A549 (cell line): ENCODE data around the gene C11orf21.

ENCODE experiments used
- BHLHE40 ChIP-seq: IDR thresholded peaks from 2 replicates; pipeline ENCODE4 v1.6.1; 2012; ENCODE audit warnings: low read depth, low read length, inconsistent platforms
- CEBPB ChIP-seq, 2 experiments: fragments of >200 bp in 1 of 2; sonication (Bioruptor Twin) in 1 of 2; formaldehyde crosslinking in 1 of 2; IDR thresholded peaks; 2 replicates each; pipeline ENCODE4 v1.6.1; 2012 to 2016
- CTCF ChIP-seq: fragments of >200 bp; sonication (Bioruptor Twin); formaldehyde crosslinking; IDR thresholded peaks from 3 replicates; pipeline ENCODE4 v1.5.1; 2016
- EP300 ChIP-seq, 2 experiments: fragments of >200 bp; sonication (Bioruptor Twin); formaldehyde crosslinking; IDR thresholded peaks; 2 replicates in 1 of 2; 3 replicates in 1 of 2; pipeline ENCODE4 v1.6.1; 2016 to 2017
- MAFK ChIP-seq: fragments of 450-650 bp; IDR thresholded peaks from 2 replicates; pipeline ENCODE4 v1.6.1; 2014; ENCODE audit not compliant: partially characterized antibody
- POLR2A ChIP-seq: IDR thresholded peaks from 2 replicates; pipeline ENCODE4 v1.6.1; 2012; ENCODE audit warnings: mild to moderate bottlenecking, low read length
- RCOR1 ChIP-seq: fragments of 150-350 bp; IDR thresholded peaks from 2 replicates; pipeline ENCODE4 v1.6.1; 2014; ENCODE audit warnings: antibody characterized with exemption, low read length, low read depth
- ZSCAN20 ChIP-seq: fragments of 250-450 bp; sonication (Bioruptor Pico); IDR thresholded peaks from 2 replicates; pipeline ENCODE4 v1.8.0; 2022; ENCODE audit warnings: mild to moderate bottlenecking, moderate library complexity
- TF ChIP-seq, protein P1 (sequence below): fragments of 150-350 bp; IDR thresholded peaks from 2 replicates; pipeline ENCODE4 v1.6.1; 2014; ENCODE audit warnings: low read depth, mild to moderate bottlenecking, low read length
- TF ChIP-seq, protein P2 (sequence below): IDR thresholded peaks from 2 replicates; pipeline ENCODE4 v1.6.1; 2012
- TF ChIP-seq, protein P3 (sequence below): fragments of 200-600 bp; sonication (generic); IDR thresholded peaks from 2 replicates; pipeline ENCODE4 v1.6.1; 2016; ENCODE audit warnings: antibody characterized with exemption, mild to moderate bottlenecking, moderate library complexity
- TF ChIP-seq, protein P4 (sequence below): fragments of 450-650 bp; IDR thresholded peaks from 2 replicates; pipeline ENCODE4 v1.6.1; 2014; ENCODE audit warnings: antibody characterized with exemption
- TF ChIP-seq, protein P5 (sequence below): fragments of >200 bp; sonication (Bioruptor Twin); formaldehyde crosslinking; IDR thresholded peaks from 2 replicates; pipeline ENCODE4 v1.6.1; 2016

- no peak for TF ChIP-seq EP300 (IDR thresholded peaks at IDR 0.05)
- TF ChIP-seq POLR2A, result no peak
- no peak for TF ChIP-seq CTCF
- TF ChIP-seq, protein P1, sequence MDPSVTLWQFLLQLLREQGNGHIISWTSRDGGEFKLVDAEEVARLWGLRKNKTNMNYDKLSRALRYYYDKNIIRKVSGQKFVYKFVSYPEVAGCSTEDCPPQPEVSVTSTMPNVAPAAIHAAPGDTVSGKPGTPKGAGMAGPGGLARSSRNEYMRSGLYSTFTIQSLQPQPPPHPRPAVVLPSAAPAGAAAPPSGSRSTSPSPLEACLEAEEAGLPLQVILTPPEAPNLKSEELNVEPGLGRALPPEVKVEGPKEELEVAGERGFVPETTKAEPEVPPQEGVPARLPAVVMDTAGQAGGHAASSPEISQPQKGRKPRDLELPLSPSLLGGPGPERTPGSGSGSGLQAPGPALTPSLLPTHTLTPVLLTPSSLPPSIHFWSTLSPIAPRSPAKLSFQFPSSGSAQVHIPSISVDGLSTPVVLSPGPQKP, result no peak
- TF ChIP-seq MAFK, result no peak
- TF ChIP-seq, protein P2, sequence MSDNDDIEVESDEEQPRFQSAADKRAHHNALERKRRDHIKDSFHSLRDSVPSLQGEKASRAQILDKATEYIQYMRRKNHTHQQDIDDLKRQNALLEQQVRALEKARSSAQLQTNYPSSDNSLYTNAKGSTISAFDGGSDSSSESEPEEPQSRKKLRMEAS, result no peak
- TF ChIP-seq, protein P3, sequence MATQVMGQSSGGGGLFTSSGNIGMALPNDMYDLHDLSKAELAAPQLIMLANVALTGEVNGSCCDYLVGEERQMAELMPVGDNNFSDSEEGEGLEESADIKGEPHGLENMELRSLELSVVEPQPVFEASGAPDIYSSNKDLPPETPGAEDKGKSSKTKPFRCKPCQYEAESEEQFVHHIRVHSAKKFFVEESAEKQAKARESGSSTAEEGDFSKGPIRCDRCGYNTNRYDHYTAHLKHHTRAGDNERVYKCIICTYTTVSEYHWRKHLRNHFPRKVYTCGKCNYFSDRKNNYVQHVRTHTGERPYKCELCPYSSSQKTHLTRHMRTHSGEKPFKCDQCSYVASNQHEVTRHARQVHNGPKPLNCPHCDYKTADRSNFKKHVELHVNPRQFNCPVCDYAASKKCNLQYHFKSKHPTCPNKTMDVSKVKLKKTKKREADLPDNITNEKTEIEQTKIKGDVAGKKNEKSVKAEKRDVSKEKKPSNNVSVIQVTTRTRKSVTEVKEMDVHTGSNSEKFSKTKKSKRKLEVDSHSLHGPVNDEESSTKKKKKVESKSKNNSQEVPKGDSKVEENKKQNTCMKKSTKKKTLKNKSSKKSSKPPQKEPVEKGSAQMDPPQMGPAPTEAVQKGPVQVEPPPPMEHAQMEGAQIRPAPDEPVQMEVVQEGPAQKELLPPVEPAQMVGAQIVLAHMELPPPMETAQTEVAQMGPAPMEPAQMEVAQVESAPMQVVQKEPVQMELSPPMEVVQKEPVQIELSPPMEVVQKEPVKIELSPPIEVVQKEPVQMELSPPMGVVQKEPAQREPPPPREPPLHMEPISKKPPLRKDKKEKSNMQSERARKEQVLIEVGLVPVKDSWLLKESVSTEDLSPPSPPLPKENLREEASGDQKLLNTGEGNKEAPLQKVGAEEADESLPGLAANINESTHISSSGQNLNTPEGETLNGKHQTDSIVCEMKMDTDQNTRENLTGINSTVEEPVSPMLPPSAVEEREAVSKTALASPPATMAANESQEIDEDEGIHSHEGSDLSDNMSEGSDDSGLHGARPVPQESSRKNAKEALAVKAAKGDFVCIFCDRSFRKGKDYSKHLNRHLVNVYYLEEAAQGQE, result no peak
- TF ChIP-seq BHLHE40, result no peak
- TF ChIP-seq, protein P4, sequence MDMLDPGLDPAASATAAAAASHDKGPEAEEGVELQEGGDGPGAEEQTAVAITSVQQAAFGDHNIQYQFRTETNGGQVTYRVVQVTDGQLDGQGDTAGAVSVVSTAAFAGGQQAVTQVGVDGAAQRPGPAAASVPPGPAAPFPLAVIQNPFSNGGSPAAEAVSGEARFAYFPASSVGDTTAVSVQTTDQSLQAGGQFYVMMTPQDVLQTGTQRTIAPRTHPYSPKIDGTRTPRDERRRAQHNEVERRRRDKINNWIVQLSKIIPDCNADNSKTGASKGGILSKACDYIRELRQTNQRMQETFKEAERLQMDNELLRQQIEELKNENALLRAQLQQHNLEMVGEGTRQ, result no peak
- TF ChIP-seq CEBPB (IDR thresholded peaks at IDR 0.05), result no peak
- TF ChIP-seq ZSCAN20 (CRISPR knock-in tag), result no peak
- TF ChIP-seq, protein P5, sequence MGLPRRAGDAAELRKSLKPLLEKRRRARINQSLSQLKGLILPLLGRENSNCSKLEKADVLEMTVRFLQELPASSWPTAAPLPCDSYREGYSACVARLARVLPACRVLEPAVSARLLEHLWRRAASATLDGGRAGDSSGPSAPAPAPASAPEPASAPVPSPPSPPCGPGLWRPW, result no peak
- TF ChIP-seq RCOR1, result no peak
These were observed 29.7 kb upstream of the C11orf21 start for GRCh38 chr11:2331404-2331803.
